ENCODE measurements around the gene CAPN3.

Gene CAPN3

GRCh38 chr15:42356851-42357250, 2.5 kb upstream of the CAPN3 start:
- H3K9me3 ChIP-seq (ENCODE audit: control insufficient read depth, insufficient read depth, low read depth, low read length), result no peaks in the 10 kb centered on the region
- H3K36me3 ChIP-seq (ENCODE audit: control insufficient read depth, insufficient read depth, low read length), result no peaks in the 10 kb centered on the region
- no peak overlapping the region for H3K4me3 ChIP-seq (ENCODE audit: low read depth, low read length)
- H3K4me1 ChIP-seq (ENCODE audit: control insufficient read depth, insufficient read depth, low read length), result no peaks in the 10 kb centered on the region
- no peaks in the 10 kb centered on the region; the same call in 1 of the 2 replicates for H3K27me3 ChIP-seq (ENCODE audit: control insufficient read depth, insufficient read depth, low read length)
- no peak overlapping the region for H3K27ac ChIP-seq (ENCODE audit: low read depth, low read length)
- H3K9ac ChIP-seq (ENCODE audit: low read length), result no peak overlapping the region

- no peak overlapping the region for H3K4me3 ChIP-seq (ENCODE audit: low read depth, low read length)
- H3K9ac ChIP-seq (ENCODE audit: low read length), result no peak overlapping the region
- H3K4me1 ChIP-seq (ENCODE audit: control insufficient read depth, insufficient read depth, low read length), result peaks cover 3% of the 10 kb centered on the region
- no peak overlapping the region for H3K27ac ChIP-seq (ENCODE audit: low read depth, low read length)
- no peaks in the 10 kb centered on the region for H3K36me3 ChIP-seq (ENCODE audit: control insufficient read depth, insufficient read depth, low read length)
- no peaks in the 10 kb centered on the region for H3K9me3 ChIP-seq (ENCODE audit: control insufficient read depth, insufficient read depth, low read depth, low read length)
- H3K27me3 ChIP-seq (ENCODE audit: control insufficient read depth, insufficient read depth, low read length), result peaks cover 3% of the 10 kb centered on the region; the same call in 1 of the 2 replicates
These were observed 1.2 kb upstream of the CAPN3 start for GRCh38 chr15:42358141-42358540.

GRCh38 chr15:42359985-42360384, 684 bp downstream of the CAPN3 start:
- no peaks in the 10 kb centered on the region for H3K36me3 ChIP-seq (ENCODE audit: control insufficient read depth, insufficient read depth, low read length)
- H3K9ac ChIP-seq (ENCODE audit: low read length), result no peak overlapping the region
- peaks cover 13% of the 10 kb centered on the region for H3K27me3 ChIP-seq (ENCODE audit: control insufficient read depth, insufficient read depth, low read length)
- no peaks in the 10 kb centered on the region for H3K9me3 ChIP-seq (ENCODE audit: control insufficient read depth, insufficient read depth, low read depth, low read length)
- no peak overlapping the region for H3K4me3 ChIP-seq (ENCODE audit: low read depth, low read length)
- peaks cover 16% of the 10 kb centered on the region for H3K4me1 ChIP-seq (ENCODE audit: control insufficient read depth, insufficient read depth, low read length)
- no peak overlapping the region for H3K27ac ChIP-seq (ENCODE audit: low read depth, low read length)

- Histone ChIP-seq H3K27ac (ENCODE audit: low read depth, low read length) (no peak overlapping the region), H3K4me1 (ENCODE audit: control insufficient read depth, insufficient read depth, low read length) (peaks cover 16% of the 10 kb centered on the region), H3K4me3 (ENCODE audit: low read depth, low read length) (no peak overlapping the region), H3K36me3 (ENCODE audit: control insufficient read depth, insufficient read depth, low read length) (no peaks in the 10 kb centered on the region), H3K9ac (ENCODE audit: low read length) (no peak overlapping the region), H3K9me3 (ENCODE audit: control insufficient read depth, insufficient read depth, low read depth, low read length) (no peaks in the 10 kb centered on the region), H3K27me3 (ENCODE audit: control insufficient read depth, insufficient read depth, low read length) (peaks cover 19% of the 10 kb centered on the region)
These were observed 1.3 kb downstream of the CAPN3 start for GRCh38 chr15:42360535-42361112.

- no peak overlapping the region for H3K9ac ChIP-seq (ENCODE audit: low read length)
- H3K27ac ChIP-seq (ENCODE audit: low read depth, low read length), result no peak overlapping the region
- H3K4me1 ChIP-seq (ENCODE audit: control insufficient read depth, insufficient read depth, low read length), result peaks cover 16% of the 10 kb centered on the region
- H3K4me3 ChIP-seq (ENCODE audit: low read depth, low read length), result 0 out of 2 replicates have a peak overlapping the region, but pooled peaks have one; percentile 11
- peaks cover 8% of the 10 kb centered on the region for H3K9me3 ChIP-seq (ENCODE audit: control insufficient read depth, insufficient read depth, low read depth, low read length)
- H3K36me3 ChIP-seq (ENCODE audit: control insufficient read depth, insufficient read depth, low read length), result no peaks in the 10 kb centered on the region
- peaks cover 38% of the 10 kb centered on the region for H3K27me3 ChIP-seq (ENCODE audit: control insufficient read depth, insufficient read depth, low read length)
These were observed 4.2 kb downstream of the CAPN3 start for GRCh38 chr15:42363487-42363886.

- Histone ChIP-seq H3K9me3 (ENCODE audit: control insufficient read depth, insufficient read depth, low read depth, low read length) (peaks cover 12% of the 10 kb centered on the region), H3K4me1 (ENCODE audit: control insufficient read depth, insufficient read depth, low read length) (peaks cover 16% of the 10 kb centered on the region), H3K27me3 (ENCODE audit: control insufficient read depth, insufficient read depth, low read length) (peaks cover 38% of the 10 kb centered on the region), H3K9ac (ENCODE audit: low read length) (no peak overlapping the region), H3K27ac (ENCODE audit: low read depth, low read length) (no peak overlapping the region), H3K4me3 (ENCODE audit: low read depth, low read length) (no peak overlapping the region), H3K36me3 (ENCODE audit: control insufficient read depth, insufficient read depth, low read length) (no peaks in the 10 kb centered on the region)
These were observed 4.6 kb downstream of the CAPN3 start for GRCh38 chr15:42363942-42364341.

- no peak overlapping the region for H3K27ac ChIP-seq (ENCODE audit: low read depth, low read length)
These were observed 5.2 kb downstream of the CAPN3 start for GRCh38 chr15:42364529-42364928.

GRCh38 chr15:42365921-42366550, 6.7 kb downstream of the CAPN3 start:
- Histone ChIP-seq H3K36me3 (ENCODE audit: control insufficient read depth, insufficient read depth, low read length) (no peaks in the 10 kb centered on the region), H3K9ac (ENCODE audit: low read length) (no peak overlapping the region), H3K4me1 (ENCODE audit: control insufficient read depth, insufficient read depth, low read length) (peaks cover 16% of the 10 kb centered on the region), H3K27ac (ENCODE audit: low read depth, low read length) (no peak overlapping the region), H3K9me3 (ENCODE audit: control insufficient read depth, insufficient read depth, low read depth, low read length) (peaks cover 17% of the 10 kb centered on the region), H3K27me3 (ENCODE audit: control insufficient read depth, insufficient read depth, low read length) (peaks cover 52% of the 10 kb centered on the region), H3K4me3 (ENCODE audit: low read depth, low read length) (no peak overlapping the region)

More at GRCh38 chr15:42364529-42364928, 5.2 kb downstream of the CAPN3 start:
- no peaks in the 10 kb centered on the region for H3K36me3 ChIP-seq (ENCODE audit: control insufficient read depth, insufficient read depth, low read length)
- H3K9ac ChIP-seq (ENCODE audit: low read length), result no peak overlapping the region
- peaks cover 17% of the 10 kb centered on the region for H3K9me3 ChIP-seq (ENCODE audit: control insufficient read depth, insufficient read depth, low read depth, low read length)
- peaks cover 16% of the 10 kb centered on the region for H3K4me1 ChIP-seq (ENCODE audit: control insufficient read depth, insufficient read depth, low read length)
- no peak overlapping the region for H3K4me3 ChIP-seq (ENCODE audit: low read depth, low read length)
- peaks cover 41% of the 10 kb centered on the region for H3K27me3 ChIP-seq (ENCODE audit: control insufficient read depth, insufficient read depth, low read length)

GRCh38 chr15:42367041-42367440, 7.7 kb downstream of the CAPN3 start:
- peaks cover 57% of the 10 kb centered on the region for H3K27me3 ChIP-seq (ENCODE audit: control insufficient read depth, insufficient read depth, low read length)
- no peaks in the 10 kb centered on the region for H3K36me3 ChIP-seq (ENCODE audit: control insufficient read depth, insufficient read depth, low read length)
- peaks cover 20% of the 10 kb centered on the region for H3K9me3 ChIP-seq (ENCODE audit: control insufficient read depth, insufficient read depth, low read depth, low read length)
- H3K4me3 ChIP-seq (ENCODE audit: low read depth, low read length), result no peak overlapping the region
- no peak overlapping the region for H3K27ac ChIP-seq (ENCODE audit: low read depth, low read length)
- no peak overlapping the region for H3K9ac ChIP-seq (ENCODE audit: low read length)
- H3K4me1 ChIP-seq (ENCODE audit: control insufficient read depth, insufficient read depth, low read length), result peaks cover 16% of the 10 kb centered on the region

- H3K36me3 ChIP-seq (ENCODE audit: control insufficient read depth, insufficient read depth, low read length), result no peaks in the 10 kb centered on the region
- no peak overlapping the region for H3K4me3 ChIP-seq (ENCODE audit: low read depth, low read length)
- H3K27me3 ChIP-seq (ENCODE audit: control insufficient read depth, insufficient read depth, low read length), result peaks cover 55% of the 10 kb centered on the region
- no peak overlapping the region for H3K9ac ChIP-seq (ENCODE audit: low read length)
- peaks cover 13% of the 10 kb centered on the region for H3K4me1 ChIP-seq (ENCODE audit: control insufficient read depth, insufficient read depth, low read length)
- no peak overlapping the region for H3K27ac ChIP-seq (ENCODE audit: low read depth, low read length)
- peaks cover 20% of the 10 kb centered on the region for H3K9me3 ChIP-seq (ENCODE audit: control insufficient read depth, insufficient read depth, low read depth, low read length)
These were observed 8.8 kb downstream of the CAPN3 start for GRCh38 chr15:42368096-42368495.

GRCh38 chr15:42371096-42371495, 11.8 kb downstream of the CAPN3 start:
- peaks cover 20% of the 10 kb centered on the region for H3K9me3 ChIP-seq (ENCODE audit: control insufficient read depth, insufficient read depth, low read depth, low read length)
- H3K9ac ChIP-seq (ENCODE audit: low read length), result no peak overlapping the region
- no peak overlapping the region for H3K4me3 ChIP-seq (ENCODE audit: low read depth, low read length)
- no peak overlapping the region for H3K27ac ChIP-seq (ENCODE audit: low read depth, low read length)
- H3K27me3 ChIP-seq (ENCODE audit: control insufficient read depth, insufficient read depth, low read length), result peaks cover 62% of the 10 kb centered on the region
- H3K36me3 ChIP-seq (ENCODE audit: control insufficient read depth, insufficient read depth, low read length), result no peaks in the 10 kb centered on the region
- H3K4me1 ChIP-seq (ENCODE audit: control insufficient read depth, insufficient read depth, low read length), result no peaks in the 10 kb centered on the region
